GM20000 (cell line): Measurements from ENCODE around the gene MS4A2.
"Not testable (repeated sequence)": the region's sequence is repeated elsewhere in the genome, so short reads cannot be mapped to it uniquely, and the experiment has no call there.

Experiments
- DNase-seq: peaks from one replicate; pipeline ENCODE4 v3.0.0; 2012; ENCODE audit warnings: low spot score
- CTCF ChIP-seq: IDR thresholded peaks from 2 replicates; pipeline ENCODE4 v1.5.1; 2012; ENCODE audit warnings: mild to moderate bottlenecking, control low read depth; ENCODE audit errors: extremely low read depth, missing control alignments

Gene MS4A2

GRCh38 chr11:60088364-60088763 lies at the start of gene MS4A2:
TSS of gene MS4A2 (plus strand) at chr11:60088664. CDS start at chr11:60088766, 102 bp downstream.
- DNase-seq = no peak
- no peak for TF ChIP-seq CTCF

- TF ChIP-seq CTCF = no peak
Observed at GRCh38 chr11:60040109-60040508, 48.4 kb upstream of the MS4A2 start, which contains the start of gene OOSP2. TSS of gene OOSP2 (plus strand) at chr11:60040409. CDS start at chr11:60040460, 51 bp downstream.

GRCh38 chr11:60050422-60050821 lies 38.0 kb upstream of the MS4A2 start:
- not testable (repeated sequence) for DNase-seq

More at GRCh38 chr11:60040109-60040508, 48.4 kb upstream of the MS4A2 start, which contains the start of gene OOSP2:
- no peak for DNase-seq

- not testable (repeated sequence) for DNase-seq
Observed at GRCh38 chr11:60050839-60051238, 37.6 kb upstream of the MS4A2 start.

- DNase-seq = no peak
- TF ChIP-seq CTCF = no peak
Observed at GRCh38 chr11:60056349-60056969, 32.0 kb upstream of the MS4A2 start, which contains the start of gene MS4A3. TSS of gene MS4A3 (plus strand) at chr11:60056665. CDS start at chr11:60061161, 4,496 bp downstream.

GRCh38 chr11:60059052-60059451 lies 29.4 kb upstream of the MS4A2 start:
- TF ChIP-seq CTCF = no peak
- no peak for DNase-seq

GRCh38 chr11:60059521-60060240 lies 28.8 kb upstream of the MS4A2 start:
- no peak for TF ChIP-seq CTCF
- no peak for DNase-seq

- no peak for DNase-seq
Observed at GRCh38 chr11:60064111-60064510, 24.4 kb upstream of the MS4A2 start.

More at GRCh38 chr11:60064111-60064510, 24.4 kb upstream of the MS4A2 start:
- no peak for TF ChIP-seq CTCF
